ENCODE measurements around the gene CST6. TPM values are rescaled to one million over a fixed set of nuclear protein-coding genes. Genes with fewer than 3 reads are reported as not detected.

CST6 gene
- total and polyA plus RNA-seq, 4 donors: not detected

- Histone ChIP-seq H3K9me3 (ENCODE audit: control insufficient read depth in 4 of 4, low read length in 3 of 4) (no peaks in the 10 kb centered on the region), H3K9ac (ENCODE audit: low read depth in 1 of 2, low read length in 2 of 2) (no peak overlapping the region), H3K4me1 (ENCODE audit: control insufficient read depth in 4 of 4, insufficient read depth in 4 of 4, low read length in 3 of 4) (no peaks in the 10 kb centered on the region), H3K27me3 (ENCODE audit: control insufficient read depth in 4 of 4, insufficient read depth in 4 of 4, low read length in 3 of 4) (peaks cover 0 to 5% (median 0%) of the 10 kb centered on the region in 4 donors), H3K4me3 (ENCODE audit: low read depth in 1 of 3, low read length in 3 of 3) (no peak overlapping the region), H3K27ac (ENCODE audit: low read depth in 1 of 2, low read length in 2 of 2) (no peak overlapping the region), H3K36me3 (ENCODE audit: control insufficient read depth in 4 of 4, insufficient read depth in 3 of 4, low read depth in 1 of 4, low read length in 3 of 4) (no peaks in the 10 kb centered on the region)
- TF ChIP-seq HNF4A (conservative IDR thresholded peaks at IDR 0.05) (no peak), HNF4G (IDR thresholded peaks at IDR 0.05) (no peak), EGR1 (IDR thresholded peaks at IDR 0.05; ENCODE audit: low read depth in 2 of 2) (no peak)
- no peak for DNase-seq (ENCODE audit: low spot score)
- WGBS: 88% methylated on average over 5 of the region's 5 CpGs
Measured at GRCh38 chr11:66036334-66036710, 24.5 kb downstream of the CST6 start.

GRCh38 chr11:66037327-66037726 lies 25.5 kb downstream of the CST6 start:
- Histone ChIP-seq H3K36me3 (ENCODE audit: control insufficient read depth in 4 of 4, insufficient read depth in 3 of 4, low read depth in 1 of 4, low read length in 3 of 4) (no peaks in the 10 kb centered on the region), H3K9ac (ENCODE audit: low read depth in 1 of 2, low read length in 2 of 2) (no peak overlapping the region), H3K27me3 (ENCODE audit: control insufficient read depth in 4 of 4, insufficient read depth in 4 of 4, low read length in 3 of 4) (peaks cover 0 to 5% (median 0%) of the 10 kb centered on the region in 4 donors), H3K4me3 (ENCODE audit: low read depth in 1 of 3, low read length in 3 of 3) (no peak overlapping the region), H3K4me1 (ENCODE audit: control insufficient read depth in 4 of 4, insufficient read depth in 4 of 4, low read length in 3 of 4) (no peaks in the 10 kb centered on the region), H3K27ac (ENCODE audit: low read depth in 1 of 2, low read length in 2 of 2) (no peak overlapping the region), H3K9me3 (ENCODE audit: control insufficient read depth in 4 of 4, low read length in 3 of 4) (no peaks in the 10 kb centered on the region)
- 52% methylated on average over 3 of the region's 3 CpGs for WGBS
- TF ChIP-seq HNF4G (IDR thresholded peaks at IDR 0.05) (no peak), YY1 (IDR thresholded peaks at IDR 0.05) (no peak), SP1 (IDR thresholded peaks at IDR 0.05) (no peak), JUND (IDR thresholded peaks at IDR 0.05) (no peak), FOXA1 (IDR thresholded peaks at IDR 0.05) (no peak), TAF1 (conservative IDR thresholded peaks at IDR 0.05) (no peak), MAX (IDR thresholded peaks at IDR 0.05) (no peak), NR2F2 (IDR thresholded peaks at IDR 0.05) (no peak), EGR1 (IDR thresholded peaks at IDR 0.05; ENCODE audit: low read depth in 2 of 2) (no peak), RXRA (IDR thresholded peaks at IDR 0.05) (no peak), ATF3 (IDR thresholded peaks at IDR 0.05) (no peak), HNF4A (conservative IDR thresholded peaks at IDR 0.05) (no peak), GABPA (IDR thresholded peaks at IDR 0.05 in 1 of 2, conservative IDR thresholded peaks at IDR 0.05 in 1 of 2) (no peak), RAD21 (IDR thresholded peaks at IDR 0.05) (no peak)
- DNase-seq (ENCODE audit: low spot score): no peak

GRCh38 chr11:66039765-66040164 lies 28.0 kb downstream of the CST6 start:
- H3K27me3 ChIP-seq (ENCODE audit: control insufficient read depth in 4 of 4, insufficient read depth in 4 of 4, low read length in 3 of 4): peaks cover 0 to 5% (median 0%) of the 10 kb centered on the region in 4 donors
- no peak overlapping the region for H3K27ac ChIP-seq (ENCODE audit: low read depth in 1 of 2, low read length in 2 of 2)
- WGBS: 91% methylated on average over 3 of the region's 3 CpGs
- no peak for DNase-seq (ENCODE audit: low spot score)
- no peak overlapping the region for H3K9ac ChIP-seq (ENCODE audit: low read depth in 1 of 2, low read length in 2 of 2)
- TF ChIP-seq EGR1 (IDR thresholded peaks at IDR 0.05; ENCODE audit: low read depth in 2 of 2): no peak
- TF ChIP-seq ZBTB33 (IDR thresholded peaks at IDR 0.05): no peak
- TF ChIP-seq RAD21 (IDR thresholded peaks at IDR 0.05): no peak
- TF ChIP-seq FOXA2 (IDR thresholded peaks at IDR 0.05): no peak
- TF ChIP-seq HNF4A (conservative IDR thresholded peaks at IDR 0.05): no peak
- TF ChIP-seq RXRA (IDR thresholded peaks at IDR 0.05): no peak
- TF ChIP-seq CTCF (IDR thresholded peaks at IDR 0.05; ENCODE audit: low read depth, low read length, missing input control): no peak
- TF ChIP-seq SP1 (IDR thresholded peaks at IDR 0.05): no peak
- no peak for TF ChIP-seq NR2F2 (IDR thresholded peaks at IDR 0.05)
- no peak for TF ChIP-seq HNF4G (IDR thresholded peaks at IDR 0.05)
- no peak for TF ChIP-seq YY1 (IDR thresholded peaks at IDR 0.05)
- no peak for TF ChIP-seq TAF1 (conservative IDR thresholded peaks at IDR 0.05)
- no peak for TF ChIP-seq FOXA1 (IDR thresholded peaks at IDR 0.05)
- no peak for TF ChIP-seq JUND (IDR thresholded peaks at IDR 0.05)
- TF ChIP-seq ATF3 (IDR thresholded peaks at IDR 0.05): no peak
- no peak for TF ChIP-seq MAX (IDR thresholded peaks at IDR 0.05)
- no peak for TF ChIP-seq GABPA (IDR thresholded peaks at IDR 0.05 in 1 of 2, conservative IDR thresholded peaks at IDR 0.05 in 1 of 2)
- no peak for TF ChIP-seq REST (IDR thresholded peaks at IDR 0.05)
- no peaks in the 10 kb centered on the region for H3K9me3 ChIP-seq (ENCODE audit: control insufficient read depth in 4 of 4, low read length in 3 of 4)
- no peaks in the 10 kb centered on the region for H3K36me3 ChIP-seq (ENCODE audit: control insufficient read depth in 4 of 4, insufficient read depth in 3 of 4, low read depth in 1 of 4, low read length in 3 of 4)
- H3K4me1 ChIP-seq (ENCODE audit: control insufficient read depth in 4 of 4, insufficient read depth in 4 of 4, low read length in 3 of 4): no peaks in the 10 kb centered on the region
- H3K4me3 ChIP-seq (ENCODE audit: low read depth in 1 of 3, low read length in 3 of 3): no peak overlapping the region

Measured in liver (tissue), 9 donors.